CD4-positive, alpha-beta T cell treated with Interleukin-15 for 1 hour (primary cell): Measurements from ENCODE around the gene GHRH.

Experiments
- DNase-seq: peaks from one replicate; pipeline ENCODE4 v3.0.0-alpha.2; 2020

GHRH gene

GRCh38 chr20:37290158-37290810 lies 28.7 kb upstream of the GHRH start:
- no peak for DNase-seq

- no peak for DNase-seq
Observed at GRCh38 chr20:37288091-37288490, 26.5 kb upstream of the GHRH start.

- no peak for DNase-seq
Observed at GRCh38 chr20:37285664-37286374, 24.2 kb upstream of the GHRH start.

- DNase-seq, result no peak
Observed at GRCh38 chr20:37284691-37285161, 23.1 kb upstream of the GHRH start.

- no peak for DNase-seq
Observed at GRCh38 chr20:37283530-37284195, 22.0 kb upstream of the GHRH start.

GRCh38 chr20:37282556-37282955 lies 20.9 kb upstream of the GHRH start:
- no peak for DNase-seq

- DNase-seq, result no peak
Observed at GRCh38 chr20:37280403-37280802, 18.8 kb upstream of the GHRH start.

GRCh38 chr20:37279820-37280219 lies 18.2 kb upstream of the GHRH start:
- no peak for DNase-seq

- no peak for DNase-seq
Observed at GRCh38 chr20:37278966-37279590, 17.5 kb upstream of the GHRH start.

- no peak for DNase-seq
Observed at GRCh38 chr20:37277253-37277593, 15.6 kb upstream of the GHRH start.

GRCh38 chr20:37276494-37277252 lies 15.1 kb upstream of the GHRH start:
- peak; percentile 33 for DNase-seq

- no peak for DNase-seq
Observed at GRCh38 chr20:37274851-37275524, 13.4 kb upstream of the GHRH start.

- no peak for DNase-seq
Observed at GRCh38 chr20:37273988-37274387, 12.4 kb upstream of the GHRH start.

- DNase-seq, result no peak
Observed at GRCh38 chr20:37271421-37271768, 9.8 kb upstream of the GHRH start.

GRCh38 chr20:37270576-37271420 lies 9.2 kb upstream of the GHRH start:
- DNase-seq, result peak; percentile 80

- DNase-seq, result no peak
Observed at GRCh38 chr20:37267667-37268313, 6.2 kb upstream of the GHRH start.

- no peak for DNase-seq
Observed at GRCh38 chr20:37266940-37267666, 5.5 kb upstream of the GHRH start.

GRCh38 chr20:37265152-37265551 lies 3.5 kb upstream of the GHRH start:
- peak; percentile 52 for DNase-seq

- DNase-seq, result no peak
Observed at GRCh38 chr20:37263686-37264085, 2.1 kb upstream of the GHRH start.

- DNase-seq, result no peak
Observed at GRCh38 chr20:37262505-37262904, 891 bp upstream of the GHRH start.
